BE2C (cell line): ENCODE data around the gene PPP1R37.

ENCODE experiments used
- DNase-seq: peaks from one replicate; pipeline ENCODE4 v3.0.0-alpha.2; 2020
- H3K27me3 ChIP-seq: fragments of 250-450 bp; sonication (Bioruptor Pico); 2 replicates; pipeline ENCODE4 v1.5.1; 2020; ENCODE audit warnings: mild to moderate bottlenecking
- H3K36me3 ChIP-seq: fragments of 250-450 bp; sonication (Bioruptor Pico); 2 replicates; pipeline ENCODE4 v1.5.1; 2020; ENCODE audit warnings: mild to moderate bottlenecking
- H3K4me1 ChIP-seq: fragments of 250-450 bp; sonication (Bioruptor Pico); 2 replicates; pipeline ENCODE4 v1.5.1; 2020
- H3K4me3 ChIP-seq: 2 replicates; pipeline ENCODE4 v1.5.1; 2011; ENCODE audit warnings: low read depth, low read length
- H3K9me3 ChIP-seq: fragments of 250-450 bp; sonication (Bioruptor Pico); 2 replicates; pipeline ENCODE4 v1.5.1; 2020
- TF ChIP-seq, protein P1 (sequence below): IDR thresholded peaks from 2 replicates; pipeline ENCODE4 v1.5.1; 2012; ENCODE audit warnings: mild to moderate bottlenecking, low read depth, low read length

Gene PPP1R37

DNA sequence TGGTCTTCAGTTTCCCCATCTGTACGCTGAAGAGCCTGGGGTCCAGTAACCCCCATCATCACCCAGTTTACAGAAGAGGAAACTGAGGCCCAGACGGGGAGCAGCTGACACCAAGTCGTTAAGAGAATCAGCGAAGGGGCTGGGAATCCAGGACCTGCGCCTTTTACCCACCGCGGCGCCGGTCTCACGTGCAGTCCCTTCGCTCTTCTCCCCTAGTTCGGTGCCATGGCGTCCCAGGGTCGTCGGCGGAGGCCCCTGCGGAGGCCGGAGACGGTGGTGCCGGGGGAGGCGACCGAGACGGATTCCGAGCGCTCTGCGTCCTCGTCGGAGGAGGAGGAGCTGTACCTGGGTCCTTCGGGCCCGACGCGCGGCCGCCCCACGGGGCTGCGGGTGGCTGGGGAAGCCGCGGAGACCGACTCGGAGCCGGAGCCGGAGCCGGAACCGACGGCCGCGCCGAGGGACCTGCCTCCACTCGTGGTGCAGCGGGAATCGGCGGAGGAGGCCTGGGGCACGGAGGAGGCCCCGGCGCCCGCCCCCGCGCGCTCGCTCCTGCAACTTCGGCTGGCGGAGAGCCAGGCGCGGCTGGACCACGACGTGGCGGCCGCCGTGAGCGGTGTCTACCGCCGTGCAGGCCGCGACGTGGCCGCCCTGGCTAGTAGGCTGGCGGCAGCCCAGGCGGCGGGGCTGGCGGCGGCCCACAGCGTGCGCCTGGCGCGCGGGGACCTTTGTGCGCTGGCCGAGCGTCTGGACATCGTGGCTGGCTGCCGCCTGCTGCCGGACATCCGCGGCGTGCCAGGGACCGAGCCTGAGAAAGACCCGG, 86.3 kb downstream of the PPP1R37 start:
- DNase-seq: peak; percentile 56
- H3K4me1 ChIP-seq: no peaks in the 10 kb centered on the region
- no peaks in the 10 kb centered on the region for H3K9me3 ChIP-seq
- peak overlapping the region; percentile 98 for H3K4me3 ChIP-seq
- TF ChIP-seq, protein P1, sequence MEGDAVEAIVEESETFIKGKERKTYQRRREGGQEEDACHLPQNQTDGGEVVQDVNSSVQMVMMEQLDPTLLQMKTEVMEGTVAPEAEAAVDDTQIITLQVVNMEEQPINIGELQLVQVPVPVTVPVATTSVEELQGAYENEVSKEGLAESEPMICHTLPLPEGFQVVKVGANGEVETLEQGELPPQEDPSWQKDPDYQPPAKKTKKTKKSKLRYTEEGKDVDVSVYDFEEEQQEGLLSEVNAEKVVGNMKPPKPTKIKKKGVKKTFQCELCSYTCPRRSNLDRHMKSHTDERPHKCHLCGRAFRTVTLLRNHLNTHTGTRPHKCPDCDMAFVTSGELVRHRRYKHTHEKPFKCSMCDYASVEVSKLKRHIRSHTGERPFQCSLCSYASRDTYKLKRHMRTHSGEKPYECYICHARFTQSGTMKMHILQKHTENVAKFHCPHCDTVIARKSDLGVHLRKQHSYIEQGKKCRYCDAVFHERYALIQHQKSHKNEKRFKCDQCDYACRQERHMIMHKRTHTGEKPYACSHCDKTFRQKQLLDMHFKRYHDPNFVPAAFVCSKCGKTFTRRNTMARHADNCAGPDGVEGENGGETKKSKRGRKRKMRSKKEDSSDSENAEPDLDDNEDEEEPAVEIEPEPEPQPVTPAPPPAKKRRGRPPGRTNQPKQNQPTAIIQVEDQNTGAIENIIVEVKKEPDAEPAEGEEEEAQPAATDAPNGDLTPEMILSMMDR: no peak
- no peaks in the 10 kb centered on the region for H3K36me3 ChIP-seq
- no peaks in the 10 kb centered on the region for H3K27me3 ChIP-seq

DNA sequence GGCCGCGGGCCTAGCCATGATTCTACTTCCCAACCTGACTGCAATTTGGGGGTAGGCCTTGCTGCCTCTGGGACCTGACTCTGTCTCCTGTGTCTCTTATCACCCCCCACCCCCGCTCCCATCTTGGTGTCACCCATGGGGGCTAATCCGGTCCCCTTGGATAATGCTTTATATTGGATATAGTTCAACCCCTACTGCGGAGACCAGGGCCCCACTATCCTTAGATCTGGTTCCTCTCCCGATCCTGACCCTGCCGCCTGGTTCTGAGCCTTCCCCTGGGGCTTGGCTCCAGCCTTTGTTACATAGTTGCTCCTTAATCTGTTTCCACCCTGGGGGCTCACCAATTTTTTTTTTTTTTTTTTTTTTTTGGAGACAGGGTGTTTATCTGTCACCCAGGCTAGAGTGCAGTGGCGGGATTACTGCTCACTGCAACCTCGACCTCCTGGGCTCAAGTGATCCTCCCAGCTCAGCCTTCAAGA, 87.0 kb downstream of the PPP1R37 start:
- TF ChIP-seq, protein P1: no peak
- Histone ChIP-seq H3K27me3 (no peaks in the 10 kb centered on the region), H3K9me3 (no peaks in the 10 kb centered on the region), H3K4me1 (no peaks in the 10 kb centered on the region), H3K4me3 (peak overlapping the region; percentile 98), H3K36me3 (no peaks in the 10 kb centered on the region)
- DNase-seq: no peak

DNA sequence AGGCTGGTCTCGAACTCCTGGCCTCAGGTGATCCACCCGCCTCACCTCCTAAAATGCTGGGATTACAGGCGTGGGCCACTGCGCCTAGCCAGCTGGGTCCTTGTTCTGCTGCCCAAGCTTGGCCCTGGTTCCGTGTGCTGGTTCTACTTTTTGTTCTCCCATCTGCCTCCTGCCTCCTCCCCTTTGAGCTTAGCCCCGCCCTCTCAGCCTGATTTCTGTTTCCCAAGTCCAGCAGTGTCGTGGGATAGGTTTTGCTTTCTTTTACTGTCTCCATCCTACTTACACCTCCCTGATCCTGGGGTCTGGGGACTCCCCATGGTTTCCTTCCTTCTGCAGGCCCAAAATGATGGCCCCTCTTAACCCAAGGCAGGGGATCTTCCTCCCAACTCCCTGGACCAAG, 88.0 kb downstream of the PPP1R37 start:
- no peak for DNase-seq
- Histone ChIP-seq H3K36me3 (no peaks in the 10 kb centered on the region), H3K9me3 (no peaks in the 10 kb centered on the region), H3K4me1 (no peaks in the 10 kb centered on the region), H3K4me3 (no peak overlapping the region), H3K27me3 (no peaks in the 10 kb centered on the region)
- TF ChIP-seq, protein P1: no peak

DNA sequence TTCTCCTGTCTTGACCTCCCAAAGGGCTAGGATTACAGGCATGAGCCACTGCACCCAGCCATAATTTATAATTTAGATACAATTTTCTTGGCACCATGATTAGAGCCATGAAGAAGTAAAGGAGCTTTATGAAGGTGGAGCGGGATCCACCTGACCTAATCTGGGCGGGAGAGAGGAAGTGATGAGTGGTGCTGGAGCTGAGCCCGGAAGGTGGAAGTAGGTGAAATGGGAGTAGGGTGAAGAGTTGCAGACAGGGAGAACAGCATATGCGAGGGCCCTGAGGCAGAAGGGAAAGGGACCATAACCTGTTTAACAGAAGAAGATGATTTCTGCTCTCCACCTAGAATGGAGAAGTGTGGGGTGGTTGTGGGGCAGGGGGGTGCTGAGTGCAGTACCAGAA, 89.8 kb downstream of the PPP1R37 start:
- H3K36me3 ChIP-seq: no peaks in the 10 kb centered on the region
- no peaks in the 10 kb centered on the region for H3K27me3 ChIP-seq
- TF ChIP-seq, protein P1: no peak
- H3K9me3 ChIP-seq: no peaks in the 10 kb centered on the region
- no peak for DNase-seq
- H3K4me1 ChIP-seq: no peaks in the 10 kb centered on the region
- no peak overlapping the region for H3K4me3 ChIP-seq

DNA sequence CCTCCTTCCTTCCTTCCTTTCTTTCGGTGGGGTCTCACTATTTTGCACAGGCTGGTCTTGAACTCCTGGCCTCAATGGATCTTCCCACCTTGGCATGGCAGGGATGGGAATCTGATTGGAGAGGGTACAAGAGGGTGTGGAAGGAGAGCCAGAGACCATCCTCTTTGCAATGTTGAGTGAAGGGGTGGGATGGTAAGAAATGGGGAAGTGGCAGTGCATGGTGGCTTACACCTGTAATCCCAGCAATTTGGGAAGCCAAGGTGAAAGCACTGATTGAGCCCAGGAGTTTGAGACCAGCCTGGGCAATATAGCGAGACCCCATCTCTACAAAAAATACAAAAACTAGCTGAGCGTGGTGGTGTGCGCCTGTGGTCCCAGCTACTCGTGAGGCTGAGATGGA, 91.1 kb downstream of the PPP1R37 start:
- Histone ChIP-seq H3K9me3 (no peaks in the 10 kb centered on the region), H3K4me3 (no peak overlapping the region), H3K27me3 (no peaks in the 10 kb centered on the region), H3K36me3 (no peaks in the 10 kb centered on the region), H3K4me1 (no peaks in the 10 kb centered on the region)
- no peak for DNase-seq
- TF ChIP-seq, protein P1: no peak
